Activated CD4-positive, CD25-positive, alpha-beta regulatory T cell treated with anti-CD3 and anti-CD28 coated beads, Interleukin-2, amount 50 U/mL, for 16 hours (primary cell): ENCODE data around the gene ITPR3.
A peak's percentile ranks its signal among the peaks of the same experiment; 100 is the strongest.
"Not testable (repeated sequence)": the region's sequence is repeated elsewhere in the genome, so short reads cannot be mapped to it uniquely, and the experiment has no call there.

Source experiments
- DNase-seq: peaks from one replicate; pipeline ENCODE4 v3.0.0-alpha.2; 2020; ENCODE audit warnings: low read depth, low spot score

Gene ITPR3

DNA sequence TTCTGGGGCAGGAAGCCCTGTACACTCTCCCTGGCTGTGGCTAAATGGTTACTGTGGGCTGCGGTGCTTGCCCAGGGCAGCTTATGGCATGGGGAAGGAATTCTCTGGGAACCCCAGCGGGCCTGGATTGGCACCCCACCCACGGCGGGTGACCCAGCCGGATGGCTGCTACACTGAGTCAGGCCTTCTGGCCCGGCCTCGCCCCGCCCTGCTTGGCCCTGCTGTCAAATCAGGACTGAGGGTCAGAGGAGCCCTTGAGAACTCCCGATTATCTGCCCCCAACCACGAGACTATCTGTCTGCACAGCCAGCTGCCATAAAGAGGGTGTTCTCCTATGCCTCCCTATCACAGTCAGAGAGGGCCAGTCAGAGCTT, 7.3 kb upstream of the ITPR3 start:
- DNase-seq = no peak

DNA sequence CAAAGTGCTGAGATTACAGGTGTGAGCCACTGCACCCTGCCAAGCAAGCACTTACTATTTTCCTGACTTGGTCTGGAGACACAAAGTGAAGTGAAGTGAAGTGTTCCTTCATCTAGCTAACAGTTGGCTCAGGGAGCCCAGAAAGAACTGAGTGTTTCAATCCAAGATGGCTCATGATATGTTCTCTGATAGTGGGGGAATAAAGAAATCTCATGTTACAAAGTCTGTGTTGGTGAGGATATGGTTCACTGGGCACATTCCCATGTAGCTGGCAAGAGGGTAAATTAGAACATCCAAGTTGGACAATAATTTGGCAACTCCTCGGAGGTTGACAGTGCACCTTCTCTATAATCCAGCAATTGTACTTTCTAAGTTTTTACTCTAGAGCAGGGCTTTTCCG, 5.0 kb upstream of the ITPR3 start:
- no peak for DNase-seq

DNA sequence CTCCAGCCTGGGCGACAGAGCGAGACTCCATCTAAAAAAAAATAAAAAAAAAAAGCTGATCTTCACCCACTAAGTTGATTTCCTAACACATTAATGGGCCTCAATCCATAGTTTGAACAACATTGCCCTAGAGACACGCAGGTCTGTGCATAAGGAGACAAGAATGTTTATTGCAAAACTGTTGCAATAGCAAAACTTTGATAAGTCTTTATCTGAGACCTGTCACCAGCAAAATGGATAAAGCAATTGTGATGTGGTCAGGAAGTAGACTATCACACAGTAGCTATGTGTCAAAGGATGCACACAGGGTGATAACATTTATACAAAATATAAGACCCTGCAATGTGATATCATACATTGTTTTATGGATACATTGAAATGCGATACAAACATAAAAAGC, 4.2 kb upstream of the ITPR3 start:
- DNase-seq = no peak

DNA sequence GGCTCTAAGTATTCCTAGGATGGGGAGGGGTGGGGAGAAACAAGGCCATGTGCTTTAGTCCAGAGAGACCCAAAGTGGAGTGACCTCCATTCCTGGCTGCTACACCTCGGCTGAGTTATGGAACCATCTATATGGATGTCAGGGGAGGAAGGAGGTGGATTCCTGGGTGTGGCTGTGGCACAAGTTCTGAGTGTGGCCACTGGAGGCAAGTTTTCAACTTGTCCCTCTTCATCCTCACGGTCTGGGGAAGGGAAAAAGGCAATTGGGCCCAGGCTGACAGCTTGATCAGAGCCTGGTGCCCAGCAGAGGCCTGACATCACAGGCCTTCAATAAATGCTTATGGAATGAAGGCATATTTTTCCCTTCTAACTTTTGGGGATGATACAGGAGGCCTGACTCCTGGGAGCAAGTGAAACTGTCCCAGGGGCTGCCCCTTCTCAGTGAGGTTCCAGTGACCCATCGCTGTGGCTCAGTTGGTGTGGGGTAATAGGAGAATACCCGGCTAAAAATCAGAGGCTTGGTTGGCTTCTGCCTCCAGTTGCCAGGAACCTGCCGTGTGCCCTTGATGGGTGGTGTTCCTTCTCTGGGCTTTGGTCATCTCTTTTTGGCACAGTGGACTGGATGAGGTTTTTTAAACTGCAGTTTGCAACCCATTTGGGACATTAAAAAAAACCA, 1.8 kb upstream of the ITPR3 start:
- no peak for DNase-seq

DNA sequence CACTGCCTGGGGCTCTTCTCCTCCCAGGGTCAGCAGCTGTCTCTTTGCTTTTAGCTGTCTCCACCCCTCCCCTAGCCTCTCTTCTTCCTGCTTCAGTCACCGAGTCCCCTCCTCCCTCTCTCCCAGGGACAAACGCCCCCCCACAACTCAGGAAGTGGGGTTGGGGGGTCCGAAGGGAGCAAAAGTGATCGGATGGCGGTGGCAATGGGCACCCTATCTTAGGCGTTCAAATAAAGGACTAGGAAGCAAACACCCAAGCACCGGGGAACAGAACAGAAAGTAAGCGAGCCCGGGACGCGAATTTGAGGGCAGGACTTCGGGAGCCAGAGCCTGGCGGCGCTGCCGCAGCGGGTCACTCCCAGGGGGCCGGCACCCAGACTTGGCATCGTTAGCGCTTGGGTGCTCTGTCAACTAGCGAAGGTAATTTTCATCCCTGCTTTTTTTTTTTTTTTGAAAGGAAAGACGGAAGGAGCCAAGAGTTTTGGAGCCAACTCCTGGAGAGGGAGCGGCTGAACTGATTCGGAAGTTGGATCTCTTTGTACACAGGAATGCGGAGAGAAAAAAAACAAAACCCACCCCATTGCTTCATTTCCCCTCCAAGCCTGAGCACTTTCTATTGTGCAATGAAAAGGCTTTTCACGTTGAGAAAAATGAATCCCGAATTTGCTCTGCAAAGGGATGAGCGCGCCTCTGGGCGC, 815 bp upstream of the ITPR3 start:
- DNase-seq = no peak

DNA sequence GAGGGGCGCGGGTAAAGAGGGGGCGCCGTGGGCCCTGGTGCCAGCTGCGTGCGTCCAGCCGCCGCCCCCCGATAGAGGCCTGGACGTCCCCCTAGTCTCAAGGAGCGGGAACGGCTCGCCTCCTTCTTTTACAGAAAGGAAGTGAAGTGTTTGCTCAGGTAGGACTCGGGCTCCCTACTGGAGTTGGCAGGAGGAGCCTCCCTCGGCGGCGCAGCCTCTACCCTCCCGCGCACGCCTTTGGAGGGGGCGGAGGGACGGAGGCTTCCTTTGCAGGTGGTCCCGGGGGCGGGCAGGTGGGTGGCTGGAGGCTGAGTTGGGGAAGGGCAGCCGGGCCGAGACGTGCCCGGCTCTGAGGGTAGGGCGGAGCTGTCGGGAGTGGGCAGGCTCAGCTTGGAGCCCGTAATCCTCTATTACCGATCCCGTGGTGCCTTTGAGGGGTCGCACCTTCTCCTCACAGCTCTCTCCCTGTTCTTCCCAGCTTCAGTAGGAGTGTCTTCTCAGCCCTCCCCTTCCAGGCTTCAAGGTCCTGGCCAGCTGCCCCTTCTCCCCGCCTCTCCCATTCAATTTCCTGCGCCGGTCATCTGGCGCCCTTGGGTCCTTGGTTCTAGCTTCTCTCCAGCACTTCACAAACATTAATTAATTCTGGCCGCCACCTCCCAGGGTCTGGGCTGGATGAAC, 728 bp downstream of the ITPR3 start:
- DNase-seq = no peak

DNA sequence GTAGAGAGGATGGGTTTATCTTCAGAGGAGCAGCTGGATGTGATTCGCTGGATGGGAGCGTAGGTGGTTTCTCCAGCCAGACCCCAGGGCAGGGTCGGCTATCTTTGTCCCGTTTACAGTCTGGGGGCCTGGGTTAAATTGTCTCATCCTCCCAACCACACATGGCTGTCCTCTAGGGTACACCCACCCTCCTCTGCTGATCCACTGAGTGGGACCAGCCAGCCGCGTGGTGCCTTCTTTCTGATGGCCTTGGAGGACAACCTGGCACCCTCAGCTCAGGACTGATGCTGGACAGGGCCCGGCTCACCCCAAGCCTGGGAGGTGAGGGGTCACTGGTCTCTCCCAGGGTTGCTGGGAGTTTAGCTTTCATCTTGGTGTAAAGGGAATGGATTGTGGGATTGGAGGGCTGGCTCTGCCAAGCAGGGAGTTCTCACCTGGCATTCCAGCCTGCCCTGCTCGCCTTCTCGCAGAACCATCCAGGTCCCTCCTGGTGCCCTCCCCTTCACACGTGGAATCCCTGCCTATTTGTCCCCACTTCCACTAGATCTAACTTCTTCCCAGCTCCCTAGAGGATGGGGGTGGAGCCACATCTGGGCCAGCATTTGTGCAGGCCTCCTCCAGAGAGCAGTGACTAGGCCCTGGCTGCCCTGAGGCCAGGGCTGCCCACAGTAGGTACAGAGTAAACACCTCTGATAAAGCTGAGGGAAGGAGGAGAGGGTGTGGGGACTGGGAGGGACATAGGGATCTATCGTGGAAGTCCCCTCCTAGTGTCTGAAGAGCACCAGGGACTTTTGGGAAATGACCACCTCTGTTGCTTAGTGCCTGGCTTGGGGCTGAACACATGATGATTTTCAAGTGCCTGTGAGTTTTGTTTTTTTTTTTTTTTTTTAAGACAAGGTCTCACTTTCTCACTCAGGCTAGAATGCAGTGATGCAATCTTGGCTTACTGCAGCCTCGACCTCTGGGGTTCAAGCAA, 1.6 kb downstream of the ITPR3 start:
- DNase-seq = no peak

DNA sequence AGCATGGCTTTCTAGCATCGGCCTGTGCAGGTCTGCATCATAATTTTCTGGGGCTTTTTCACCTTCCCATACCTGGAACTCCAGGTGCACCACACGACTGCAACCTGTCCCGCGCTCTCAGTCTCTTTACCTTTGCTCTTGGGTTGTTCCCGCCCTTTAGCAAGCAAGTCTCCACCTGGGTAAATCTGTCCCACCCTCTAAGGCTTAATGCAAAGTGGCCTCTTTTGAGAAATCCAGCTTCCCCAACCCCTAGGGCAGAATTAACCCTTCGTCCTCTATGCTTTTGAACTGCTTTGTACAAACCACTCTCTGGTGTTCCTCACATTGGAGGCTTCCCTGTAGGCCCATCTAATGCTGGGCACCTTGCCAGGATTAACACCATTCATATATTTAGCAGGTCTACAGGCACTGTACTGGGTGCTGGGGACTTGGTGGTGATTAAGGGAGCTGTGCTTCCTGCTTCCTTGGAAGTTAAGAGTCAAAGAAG, 2.8 kb downstream of the ITPR3 start:
- DNase-seq = no peak

DNA sequence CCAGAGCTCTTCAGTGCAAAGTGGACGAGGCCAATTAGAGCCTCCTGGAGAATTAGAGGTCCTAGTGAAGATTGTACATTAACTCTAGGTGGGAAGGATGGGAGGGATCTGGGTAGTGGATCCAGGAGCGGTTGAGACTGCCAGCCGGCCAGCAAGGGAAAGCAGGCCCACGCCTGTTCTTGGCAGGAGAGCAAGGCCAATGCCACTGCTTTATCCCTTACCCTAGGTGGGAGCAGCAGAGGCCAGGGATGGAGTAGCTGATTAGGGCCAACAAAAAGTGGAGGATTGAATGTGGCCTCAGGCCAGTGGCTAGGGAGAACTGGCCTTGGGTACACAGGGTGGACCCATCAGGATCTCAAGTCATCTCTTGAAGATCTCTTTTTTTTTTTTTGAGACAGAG, 3.7 kb downstream of the ITPR3 start:
- DNase-seq = no peak

DNA sequence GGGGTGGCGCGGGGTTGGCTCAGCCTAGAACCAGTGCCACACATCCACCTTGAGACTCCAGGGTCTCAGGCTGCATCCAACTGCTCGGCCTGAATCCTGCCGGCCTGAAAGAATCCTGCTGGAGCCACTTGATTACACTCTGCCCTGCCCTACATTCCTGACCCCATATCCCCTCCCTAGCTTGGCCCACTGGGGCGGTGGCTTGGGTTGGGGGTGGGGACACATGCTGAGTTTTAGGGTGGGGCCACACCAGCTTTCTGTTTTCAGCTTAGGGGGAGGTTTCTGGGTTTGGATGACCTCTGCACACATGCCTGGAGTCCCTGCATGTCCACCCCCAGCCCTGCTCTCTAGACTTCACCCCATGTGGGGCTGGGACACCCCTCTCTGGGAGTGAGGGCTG, 6.8 kb downstream of the ITPR3 start:
- no peak for DNase-seq

DNA sequence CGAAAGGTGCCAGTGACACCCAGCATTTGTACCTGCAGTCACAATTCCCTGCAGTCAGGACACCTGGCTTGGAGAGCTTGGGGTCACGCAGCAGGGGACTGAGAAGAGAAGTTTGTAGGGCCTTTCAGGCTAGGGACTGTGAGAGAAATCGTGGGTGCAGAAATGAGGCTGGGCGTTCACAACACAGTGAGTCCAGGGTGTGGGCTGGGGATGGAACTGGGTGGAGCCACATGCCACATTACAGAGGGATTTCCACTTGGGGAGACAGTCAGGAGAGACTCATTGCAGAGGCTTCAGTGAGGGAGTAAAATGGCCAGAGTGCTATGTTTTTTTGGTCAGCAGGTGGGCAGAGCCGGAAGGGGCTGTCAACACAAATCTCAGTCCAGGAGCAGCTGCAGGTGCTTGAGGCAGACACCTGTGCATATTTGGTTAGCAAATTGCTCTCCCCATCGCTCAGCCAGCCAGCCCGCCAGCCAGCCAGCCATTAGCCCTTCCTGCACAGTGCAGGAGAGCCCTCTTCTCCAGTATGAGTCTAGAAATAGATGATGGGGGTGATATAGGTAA, 7.4 kb downstream of the ITPR3 start:
- DNase-seq = no peak

DNA sequence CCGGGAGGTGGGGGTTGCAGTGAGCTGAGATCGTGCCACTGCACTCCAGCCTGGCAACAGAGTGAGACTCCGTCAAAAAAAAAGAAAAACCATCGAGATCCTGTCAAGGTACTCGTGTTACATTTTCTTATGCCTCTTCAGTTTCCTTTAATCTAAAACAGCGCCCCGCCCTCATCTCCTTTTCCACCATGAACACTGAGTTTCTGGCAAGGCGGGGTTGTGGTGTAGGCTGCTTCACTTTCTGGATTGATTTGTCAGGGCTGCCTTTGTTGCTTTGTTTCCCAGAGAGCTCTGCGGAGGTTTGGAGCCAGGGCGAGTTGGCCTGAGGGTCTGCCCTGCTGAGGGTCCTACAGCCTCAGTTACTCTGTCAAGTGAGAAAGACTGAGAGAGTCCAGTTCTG, 8.9 kb downstream of the ITPR3 start:
- no peak for DNase-seq

DNA sequence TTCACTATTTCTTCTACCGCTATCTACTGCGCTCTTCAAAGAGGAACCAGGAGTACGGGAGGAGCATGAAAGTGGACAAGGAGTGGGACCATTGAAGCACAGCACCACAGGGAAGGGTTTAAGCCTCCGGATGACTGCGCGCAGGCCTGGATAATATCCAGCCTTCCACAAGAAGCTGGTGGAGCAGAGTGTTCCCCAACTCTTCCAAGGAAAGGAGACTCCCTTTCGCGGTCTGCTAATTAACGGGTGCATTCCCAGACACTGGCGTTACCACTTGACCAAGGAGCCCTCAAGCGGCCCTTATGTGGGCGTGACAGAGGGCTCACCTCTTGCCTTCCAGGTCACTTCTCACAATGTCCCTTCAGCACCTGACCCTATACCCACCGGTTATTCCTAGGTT, 10.4 kb downstream of the ITPR3 start:
- not testable (repeated sequence) for DNase-seq

DNA sequence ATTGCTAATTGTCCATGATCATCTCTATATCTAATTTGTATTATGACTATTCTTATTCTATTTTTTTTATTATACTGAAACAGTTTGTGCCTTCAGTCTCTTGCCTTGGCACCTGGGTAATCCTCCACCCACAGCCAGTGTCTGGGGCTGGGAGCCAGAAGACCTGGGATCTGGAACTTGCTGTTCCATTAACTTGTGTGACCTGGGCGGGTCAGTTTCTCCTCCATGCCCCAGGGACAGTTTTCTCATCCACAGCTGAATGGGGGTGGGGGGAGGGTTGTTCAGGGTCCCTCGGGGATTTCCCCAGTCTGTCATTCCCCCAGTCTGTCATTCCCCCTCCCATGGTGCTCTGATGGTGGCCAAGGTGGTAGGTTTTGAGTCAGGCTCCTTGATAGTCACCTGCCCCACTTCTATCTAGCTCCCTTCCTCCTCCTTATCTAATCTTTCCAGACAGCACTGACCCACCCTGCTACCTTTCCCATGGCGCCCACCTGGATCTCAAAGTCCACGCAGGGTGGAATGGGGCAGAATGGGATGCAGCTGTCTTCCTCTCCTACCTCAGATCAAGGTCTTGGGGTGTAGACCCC, 10.9 kb downstream of the ITPR3 start:
- DNase-seq = no peak

DNA sequence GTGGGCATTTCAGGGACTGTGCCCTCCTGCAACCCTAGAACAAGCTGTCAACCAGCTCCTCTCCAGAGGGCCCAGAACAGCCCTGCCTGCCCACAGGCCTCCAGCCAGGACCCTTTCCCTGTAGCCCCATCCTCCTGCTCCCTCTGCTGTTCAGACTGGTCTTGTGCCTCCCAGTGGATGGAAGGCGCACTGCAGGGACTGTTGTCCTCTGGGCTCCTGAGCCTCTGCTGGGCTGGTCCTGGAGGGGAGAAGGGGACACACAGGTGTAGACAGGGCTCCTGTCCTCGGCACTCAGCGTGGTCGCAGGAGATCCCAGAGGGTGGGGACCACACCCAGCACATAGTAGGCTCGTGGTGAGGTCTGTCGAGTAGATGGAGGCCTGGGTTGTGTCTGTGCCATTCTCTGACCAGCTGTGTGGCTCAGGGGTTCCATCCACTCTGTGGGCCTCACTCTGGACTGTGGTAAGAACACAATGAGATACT, 11.5 kb downstream of the ITPR3 start:
- peak; percentile 24 for DNase-seq

DNA sequence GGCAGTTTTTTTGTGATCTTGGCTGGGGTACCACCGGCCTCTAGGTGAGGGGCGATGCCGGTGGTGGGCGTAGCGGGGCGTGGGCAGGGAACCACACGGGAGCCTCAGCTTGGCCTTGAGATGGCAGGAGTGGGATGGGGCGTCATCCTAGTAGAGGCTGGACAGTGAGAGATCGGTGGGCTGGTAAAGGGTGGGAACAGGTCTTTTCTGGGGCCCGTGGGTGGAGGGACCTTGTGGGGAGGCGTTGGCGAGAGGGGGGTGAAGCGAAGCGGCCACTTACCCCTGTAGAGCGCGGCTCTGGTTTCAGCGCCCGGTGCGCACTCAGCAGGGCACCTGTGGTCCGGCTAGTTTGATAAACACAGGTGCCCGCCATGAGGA, 12.0 kb downstream of the ITPR3 start:
- DNase-seq = no peak

DNA sequence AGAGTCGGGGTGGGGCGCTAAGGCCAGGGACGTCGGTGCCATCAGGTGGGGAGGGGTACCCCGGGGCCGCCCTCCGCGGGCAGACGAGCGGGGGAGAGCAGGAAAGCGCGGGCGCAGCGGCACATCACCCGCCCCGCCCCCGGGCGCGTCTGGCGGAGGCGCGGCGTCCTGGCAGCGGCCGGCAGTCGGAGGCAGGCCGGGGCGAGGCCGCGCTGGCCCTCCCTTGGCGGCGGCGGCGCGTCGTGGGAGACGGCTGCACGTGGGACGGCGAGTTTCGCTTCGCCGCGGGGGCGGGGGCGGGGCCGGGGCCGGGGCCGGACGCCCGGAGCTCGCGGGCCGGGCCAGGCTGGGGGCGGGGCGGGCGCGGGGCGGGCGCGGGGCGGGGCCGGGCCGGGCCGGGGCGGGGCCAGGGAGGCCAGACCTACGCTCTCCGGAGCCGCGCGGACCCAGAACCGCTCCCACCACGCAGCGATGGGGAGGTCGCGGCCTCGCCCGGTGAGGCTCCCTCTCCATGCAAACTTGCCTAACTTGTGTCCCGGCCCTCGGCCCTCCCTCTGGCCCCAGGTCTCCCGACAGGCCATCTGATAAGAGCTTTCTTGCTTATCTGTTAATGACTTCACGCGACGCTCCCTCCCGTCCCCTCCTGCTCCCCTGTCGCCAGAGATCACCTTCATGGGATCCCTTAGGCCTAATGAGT, 12.5 kb downstream of the ITPR3 start:
- DNase-seq = peak; percentile 22

DNA sequence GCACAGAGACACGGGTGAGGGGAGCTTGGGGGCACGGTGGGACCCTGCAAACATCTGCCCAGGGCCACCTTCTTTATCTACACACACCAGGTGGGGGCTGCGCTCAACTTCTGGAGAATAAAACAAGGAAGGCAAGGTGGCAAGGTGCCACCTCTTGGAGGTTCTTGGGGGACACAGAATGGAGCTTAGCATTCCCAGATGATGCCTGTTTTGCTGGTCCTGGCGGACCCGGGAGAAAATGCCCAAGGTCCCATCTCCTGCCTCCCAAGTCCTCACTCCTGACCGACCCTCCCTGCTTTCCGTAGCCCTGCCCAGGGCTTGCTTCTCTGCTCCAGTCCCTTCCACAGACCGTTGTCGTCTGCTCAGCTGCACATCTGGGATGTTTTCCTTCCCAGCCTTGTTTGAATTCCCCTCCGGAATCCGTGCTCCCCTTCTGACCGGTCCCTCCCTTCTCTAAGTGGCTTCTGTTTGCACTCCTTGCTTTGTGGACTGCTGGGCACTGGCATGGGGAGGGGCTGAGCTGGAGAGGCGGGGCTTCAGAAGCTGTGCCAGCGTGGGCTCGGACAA, 13.1 kb downstream of the ITPR3 start:
- no peak for DNase-seq

DNA sequence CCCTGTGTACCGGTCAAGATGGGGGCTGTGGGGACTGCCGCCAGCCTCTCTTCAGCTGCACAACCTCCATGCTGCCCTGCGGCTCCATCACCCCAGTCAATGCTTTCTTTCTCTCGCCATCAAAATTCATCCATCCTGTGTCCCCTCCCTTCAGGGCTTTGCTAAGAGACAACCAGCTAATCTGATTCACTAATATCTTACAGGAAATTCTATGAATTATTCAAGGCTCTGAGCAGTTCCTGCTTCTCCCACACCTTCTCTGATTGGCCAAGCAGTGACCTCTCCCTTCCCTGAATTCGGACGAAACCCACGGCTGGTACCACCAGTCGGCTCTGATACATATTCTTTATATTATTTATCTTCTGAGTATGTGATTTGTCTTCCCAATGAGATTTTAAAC, 13.8 kb downstream of the ITPR3 start:
- DNase-seq = no peak

DNA sequence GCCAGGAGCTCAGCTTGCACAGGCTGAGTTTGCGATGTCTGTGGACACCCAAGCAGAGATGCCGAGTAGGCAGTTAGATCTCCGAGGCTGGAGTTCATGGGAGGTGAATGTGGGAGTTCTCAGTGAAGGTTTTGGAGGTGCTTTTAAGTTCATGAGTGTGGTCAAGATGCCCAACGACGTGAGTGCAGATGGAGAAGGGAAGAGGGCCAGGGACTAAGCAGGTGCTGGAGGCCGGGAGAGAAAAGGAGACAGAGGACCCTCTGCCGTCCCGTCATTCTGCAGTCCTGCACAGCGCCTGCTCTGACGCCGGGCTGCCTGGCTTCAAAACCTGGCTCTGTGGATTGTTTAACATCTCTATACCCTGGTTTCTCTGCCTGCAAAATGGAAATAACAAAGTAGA, 15.5 kb downstream of the ITPR3 start:
- no peak for DNase-seq
